ENCODE results near the gene ASGR2. TPM values are rescaled to one million over a fixed set of nuclear protein-coding genes. Genes with fewer than 3 reads are reported as not detected.
"Not testable (repeated sequence)": the region's sequence is repeated elsewhere in the genome, so short reads cannot be mapped to it uniquely, and the experiment has no call there.

The ASGR2 gene
- polyA plus RNA-seq, 3 donors: 53.3 to 148 (median 78.3) TPM

DNA sequence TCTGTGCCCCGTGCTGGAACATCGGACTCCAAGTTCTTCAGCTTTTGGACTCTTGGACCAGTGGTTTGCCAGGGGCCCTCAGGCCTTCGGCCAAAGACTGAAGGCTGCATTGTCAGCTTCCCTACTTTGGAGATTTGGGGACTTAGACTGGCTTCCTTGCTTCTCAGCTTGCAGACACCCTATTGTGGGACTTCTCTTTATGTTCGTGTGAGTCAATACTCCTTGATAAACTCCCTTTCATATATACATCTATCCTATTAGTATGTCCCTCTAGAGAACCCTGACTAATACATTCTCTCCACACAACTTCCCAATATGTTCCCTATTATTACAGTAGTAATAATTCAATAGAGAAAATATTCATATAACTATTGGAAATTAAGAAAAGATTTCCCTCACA is 9.2 kb upstream of the ASGR2 start:
- H3K27me3 Mint-ChIP-seq (ENCODE audit: low read depth in 3 of 3): no peaks in the 10 kb centered on the region
- no peak overlapping the region for H2AFZ ChIP-seq (ENCODE audit: insufficient read depth, low read depth, low read length, poor library complexity, severe bottlenecking)
- TF ChIP-seq, protein P1, sequence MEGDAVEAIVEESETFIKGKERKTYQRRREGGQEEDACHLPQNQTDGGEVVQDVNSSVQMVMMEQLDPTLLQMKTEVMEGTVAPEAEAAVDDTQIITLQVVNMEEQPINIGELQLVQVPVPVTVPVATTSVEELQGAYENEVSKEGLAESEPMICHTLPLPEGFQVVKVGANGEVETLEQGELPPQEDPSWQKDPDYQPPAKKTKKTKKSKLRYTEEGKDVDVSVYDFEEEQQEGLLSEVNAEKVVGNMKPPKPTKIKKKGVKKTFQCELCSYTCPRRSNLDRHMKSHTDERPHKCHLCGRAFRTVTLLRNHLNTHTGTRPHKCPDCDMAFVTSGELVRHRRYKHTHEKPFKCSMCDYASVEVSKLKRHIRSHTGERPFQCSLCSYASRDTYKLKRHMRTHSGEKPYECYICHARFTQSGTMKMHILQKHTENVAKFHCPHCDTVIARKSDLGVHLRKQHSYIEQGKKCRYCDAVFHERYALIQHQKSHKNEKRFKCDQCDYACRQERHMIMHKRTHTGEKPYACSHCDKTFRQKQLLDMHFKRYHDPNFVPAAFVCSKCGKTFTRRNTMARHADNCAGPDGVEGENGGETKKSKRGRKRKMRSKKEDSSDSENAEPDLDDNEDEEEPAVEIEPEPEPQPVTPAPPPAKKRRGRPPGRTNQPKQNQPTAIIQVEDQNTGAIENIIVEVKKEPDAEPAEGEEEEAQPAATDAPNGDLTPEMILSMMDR (IDR thresholded peaks at IDR 0.05): no peak
- H3K9me3 ChIP-seq (replicated peaks in 1 of 2; ENCODE audit: control insufficient read depth in 1 of 2, insufficient read depth in 1 of 2, low read length in 2 of 2): no peaks in the 10 kb centered on the region
- no peak overlapping the region for H3K4me3 Mint-ChIP-seq
- peaks cover 0 to 2% (median 0%) of the 10 kb centered on the region in 7 donors for H3K9me3 Mint-ChIP-seq
- H3K79me2 ChIP-seq (ENCODE audit: insufficient read depth, low read length): no peaks in the 10 kb centered on the region
- H3K9ac ChIP-seq (ENCODE audit: insufficient read depth, low read length, poor library complexity, severe bottlenecking): no peak overlapping the region
- peak overlapping the region in 6 of 7 donors; percentile 62 to 99 (median 82) for H3K27ac Mint-ChIP-seq
- H3K4me3 ChIP-seq (replicated peaks in 1 of 3; ENCODE audit: low read depth in 2 of 3, low read length in 3 of 3): peak overlapping the region in 1 of 3 experiments; percentile 24
- no peak overlapping the region for H3K4me2 ChIP-seq (replicated peaks; ENCODE audit: extremely low read depth, low read length, poor library complexity, severe bottlenecking)
- H3K27ac ChIP-seq (ENCODE audit: low read depth in 1 of 2, low read length in 2 of 2): peak overlapping the region in 1 of 2 donors; percentile 99
- H3K4me1 ChIP-seq (ENCODE audit: control insufficient read depth in 1 of 2, insufficient read depth in 2 of 2, low read length in 2 of 2): peaks cover 67 to 73% of the 10 kb centered on the region in 2 donors
- peak in 2 of 3 donors; percentile 45 to 52 for DNase-seq
- no peaks in the 10 kb centered on the region for H3K27me3 ChIP-seq (ENCODE audit: control insufficient read depth in 2 of 2, insufficient read depth in 2 of 2, low read length in 2 of 2)
- no peaks in the 10 kb centered on the region for H4K20me1 ChIP-seq (ENCODE audit: insufficient read depth, low read length)
- WGBS (ENCODE audit: insufficient coverage): 85% methylated on average over 3 of the region's 4 CpGs
- peaks cover 0 to 4% of the 10 kb centered on the region in 2 donors for H3K36me3 Mint-ChIP-seq
- intact Hi-C loops (cut with micrococcal nuclease): no loop called here
- peaks cover 71% of the 10 kb centered on the region for H3K4me1 Mint-ChIP-seq
- H3K36me3 ChIP-seq (replicated peaks in 1 of 2; ENCODE audit: control insufficient read depth in 1 of 2, insufficient read depth in 2 of 2, low read length in 2 of 2): no peaks in the 10 kb centered on the region

DNA sequence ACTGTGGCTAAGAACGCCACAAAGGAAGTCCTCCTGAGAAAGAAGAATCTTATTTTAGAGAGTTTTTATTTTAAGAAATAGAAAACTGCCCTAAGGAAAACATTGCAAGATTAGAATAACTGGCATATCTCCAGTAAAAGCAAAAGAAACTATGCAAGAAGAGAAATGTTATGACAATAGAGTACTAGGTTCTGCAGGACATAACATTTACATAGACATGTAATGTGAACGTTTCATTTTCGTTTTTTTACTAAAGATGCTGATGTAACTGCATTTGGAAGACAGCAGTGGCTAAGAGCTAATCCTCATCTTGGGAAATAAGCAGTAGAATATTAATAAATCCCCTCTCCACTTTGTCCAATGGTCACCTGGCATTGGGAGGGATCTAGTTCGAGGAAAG is 7.8 kb upstream of the ASGR2 start:
- TF ChIP-seq, protein P1 (IDR thresholded peaks at IDR 0.05): no peak
- peaks cover 70 to 79% of the 10 kb centered on the region in 2 donors for H3K4me1 ChIP-seq (ENCODE audit: control insufficient read depth in 1 of 2, insufficient read depth in 2 of 2, low read length in 2 of 2)
- peaks cover 77% of the 10 kb centered on the region for H3K4me1 Mint-ChIP-seq

DNA sequence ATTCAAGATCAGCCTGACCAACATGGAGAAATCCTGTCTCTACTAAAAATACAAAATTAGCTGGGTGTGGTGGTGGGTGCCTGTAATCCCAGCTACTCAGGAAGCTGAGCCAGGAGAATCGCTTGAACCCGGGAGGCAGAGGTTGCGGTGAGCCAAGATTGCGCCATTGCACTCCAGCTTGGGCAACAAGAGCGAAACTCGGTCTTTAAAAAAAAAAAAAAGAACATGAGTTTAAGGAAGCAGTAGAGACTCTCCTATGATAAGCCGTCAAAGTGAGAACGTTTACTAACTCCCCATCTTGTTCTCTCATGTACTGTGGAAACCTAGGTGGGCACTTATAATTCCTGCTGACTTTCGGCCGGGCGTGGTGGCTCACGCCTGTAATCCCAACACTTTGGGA is 6.0 kb upstream of the ASGR2 start:
- H3K27me3 Mint-ChIP-seq (ENCODE audit: low read depth in 3 of 3); H2AFZ ChIP-seq (ENCODE audit: insufficient read depth, low read depth, low read length, poor library complexity, severe bottlenecking); H3K79me2 ChIP-seq (ENCODE audit: insufficient read depth, low read length); H3K36me3 ChIP-seq (replicated peaks in 1 of 2; ENCODE audit: control insufficient read depth in 1 of 2, insufficient read depth in 2 of 2, low read length in 2 of 2); H4K20me1 ChIP-seq (ENCODE audit: insufficient read depth, low read length); H3K27me3 ChIP-seq (ENCODE audit: control insufficient read depth in 2 of 2, insufficient read depth in 2 of 2, low read length in 2 of 2); H3K9me3 ChIP-seq (replicated peaks in 1 of 2; ENCODE audit: control insufficient read depth in 1 of 2, insufficient read depth in 1 of 2, low read length in 2 of 2): not testable (repeated sequence)
- Histone ChIP-seq H3K27ac (ENCODE audit: low read depth in 1 of 2, low read length in 2 of 2) (peak overlapping the region; percentile 97 to 99), H3K4me1 (ENCODE audit: control insufficient read depth in 1 of 2, insufficient read depth in 2 of 2, low read length in 2 of 2) (peaks cover 87 to 95% of the 10 kb centered on the region in 2 donors), H3K9ac (ENCODE audit: insufficient read depth, low read length, poor library complexity, severe bottlenecking) (peak overlapping the region; percentile 88), H3K4me2 (replicated peaks; ENCODE audit: extremely low read depth, low read length, poor library complexity, severe bottlenecking) (peak overlapping the region; percentile 58), H3K4me3 (replicated peaks in 1 of 3; ENCODE audit: low read depth in 2 of 3, low read length in 3 of 3) (peak overlapping the region in 2 of 3 experiments; percentile 22 to 63)
- peak overlapping the region; percentile 68 to 82 for H3K4me3 Mint-ChIP-seq
- DNase-seq: peak; percentile 75 to 86 (median 85)
- peaks cover 6 to 11% of the 10 kb centered on the region in 2 donors for H3K36me3 Mint-ChIP-seq
- 0% methylated on average over 5 of the region's 12 CpGs for WGBS (ENCODE audit: insufficient coverage)
- peaks cover 5 to 11% (median 7%) of the 10 kb centered on the region in 7 donors for H3K9me3 Mint-ChIP-seq
- H3K4me1 Mint-ChIP-seq: peaks cover 74% of the 10 kb centered on the region
- intact Hi-C loops (cut with micrococcal nuclease): loop anchor here in 1 of 2 donors (1.0 to 2.0 kb wide), 2 partner anchors 8 to 26 kb away; no protein-coding TSS in a partner anchor
- peak overlapping the region; percentile 98 to 100 (median 99) for H3K27ac Mint-ChIP-seq

More for the DNA sequence above, 7.8 kb upstream of the ASGR2 start:
- peaks cover 2 to 7% of the 10 kb centered on the region in 2 donors for H3K36me3 Mint-ChIP-seq
- peak in 2 of 3 donors; percentile 40 to 56 for DNase-seq
- peaks cover 2 to 3% of the 10 kb centered on the region in 2 donors for H3K9me3 ChIP-seq (replicated peaks in 1 of 2; ENCODE audit: control insufficient read depth in 1 of 2, insufficient read depth in 1 of 2, low read length in 2 of 2)
- peak overlapping the region in 1 of 2 donors; percentile 21 for H3K4me3 Mint-ChIP-seq
- H3K4me3 ChIP-seq (replicated peaks in 1 of 3; ENCODE audit: low read depth in 2 of 3, low read length in 3 of 3): no peak overlapping the region
- H4K20me1 ChIP-seq (ENCODE audit: insufficient read depth, low read length): no peaks in the 10 kb centered on the region
- H3K27me3 Mint-ChIP-seq (ENCODE audit: low read depth in 3 of 3): no peaks in the 10 kb centered on the region
- H3K27ac Mint-ChIP-seq: peak overlapping the region; percentile 82 to 100 (median 98)
- no peak overlapping the region for H3K9ac ChIP-seq (ENCODE audit: insufficient read depth, low read length, poor library complexity, severe bottlenecking)
- no peak overlapping the region for H2AFZ ChIP-seq (ENCODE audit: insufficient read depth, low read depth, low read length, poor library complexity, severe bottlenecking)
- peaks cover 1 to 7% (median 3%) of the 10 kb centered on the region in 7 donors for H3K9me3 Mint-ChIP-seq
- no peaks in the 10 kb centered on the region for H3K27me3 ChIP-seq (ENCODE audit: control insufficient read depth in 2 of 2, insufficient read depth in 2 of 2, low read length in 2 of 2)
- peak overlapping the region; percentile 49 for H3K4me2 ChIP-seq (replicated peaks; ENCODE audit: extremely low read depth, low read length, poor library complexity, severe bottlenecking)
- intact Hi-C loops (cut with micrococcal nuclease): no loop called here
- peaks cover 6% of the 10 kb centered on the region for H3K79me2 ChIP-seq (ENCODE audit: insufficient read depth, low read length)
- H3K27ac ChIP-seq (ENCODE audit: low read depth in 1 of 2, low read length in 2 of 2): peak overlapping the region; percentile 66 to 99
- no peaks in the 10 kb centered on the region for H3K36me3 ChIP-seq (replicated peaks in 1 of 2; ENCODE audit: control insufficient read depth in 1 of 2, insufficient read depth in 2 of 2, low read length in 2 of 2)
- WGBS (ENCODE audit: insufficient coverage): no CpG with 5 or more reads among the region's 4 CpGs

All from CD14-positive monocyte (primary cell).